ENCODE data around the gene IGF2BP1.
"Not testable (repeated sequence)": the region's sequence is repeated elsewhere in the genome, so short reads cannot be mapped to it uniquely, and the experiment has no call there.

IGF2BP1 gene

GRCh38 chr17:49086649-49087048 is 89.5 kb downstream of the IGF2BP1 start:
- TF ChIP-seq, protein P1, sequence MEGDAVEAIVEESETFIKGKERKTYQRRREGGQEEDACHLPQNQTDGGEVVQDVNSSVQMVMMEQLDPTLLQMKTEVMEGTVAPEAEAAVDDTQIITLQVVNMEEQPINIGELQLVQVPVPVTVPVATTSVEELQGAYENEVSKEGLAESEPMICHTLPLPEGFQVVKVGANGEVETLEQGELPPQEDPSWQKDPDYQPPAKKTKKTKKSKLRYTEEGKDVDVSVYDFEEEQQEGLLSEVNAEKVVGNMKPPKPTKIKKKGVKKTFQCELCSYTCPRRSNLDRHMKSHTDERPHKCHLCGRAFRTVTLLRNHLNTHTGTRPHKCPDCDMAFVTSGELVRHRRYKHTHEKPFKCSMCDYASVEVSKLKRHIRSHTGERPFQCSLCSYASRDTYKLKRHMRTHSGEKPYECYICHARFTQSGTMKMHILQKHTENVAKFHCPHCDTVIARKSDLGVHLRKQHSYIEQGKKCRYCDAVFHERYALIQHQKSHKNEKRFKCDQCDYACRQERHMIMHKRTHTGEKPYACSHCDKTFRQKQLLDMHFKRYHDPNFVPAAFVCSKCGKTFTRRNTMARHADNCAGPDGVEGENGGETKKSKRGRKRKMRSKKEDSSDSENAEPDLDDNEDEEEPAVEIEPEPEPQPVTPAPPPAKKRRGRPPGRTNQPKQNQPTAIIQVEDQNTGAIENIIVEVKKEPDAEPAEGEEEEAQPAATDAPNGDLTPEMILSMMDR (IDR thresholded peaks at IDR 0.05; ENCODE audit: low read depth, low read length): no peak
- no peak overlapping the region for H3K4me3 ChIP-seq (ENCODE audit: low read depth, low read length)

GRCh38 chr17:49089094-49089493 is 91.9 kb downstream of the IGF2BP1 start:
- H3K4me3 ChIP-seq (ENCODE audit: low read depth, low read length): no peak overlapping the region
- TF ChIP-seq, protein P1 (IDR thresholded peaks at IDR 0.05; ENCODE audit: low read depth, low read length): no peak

DNA sequence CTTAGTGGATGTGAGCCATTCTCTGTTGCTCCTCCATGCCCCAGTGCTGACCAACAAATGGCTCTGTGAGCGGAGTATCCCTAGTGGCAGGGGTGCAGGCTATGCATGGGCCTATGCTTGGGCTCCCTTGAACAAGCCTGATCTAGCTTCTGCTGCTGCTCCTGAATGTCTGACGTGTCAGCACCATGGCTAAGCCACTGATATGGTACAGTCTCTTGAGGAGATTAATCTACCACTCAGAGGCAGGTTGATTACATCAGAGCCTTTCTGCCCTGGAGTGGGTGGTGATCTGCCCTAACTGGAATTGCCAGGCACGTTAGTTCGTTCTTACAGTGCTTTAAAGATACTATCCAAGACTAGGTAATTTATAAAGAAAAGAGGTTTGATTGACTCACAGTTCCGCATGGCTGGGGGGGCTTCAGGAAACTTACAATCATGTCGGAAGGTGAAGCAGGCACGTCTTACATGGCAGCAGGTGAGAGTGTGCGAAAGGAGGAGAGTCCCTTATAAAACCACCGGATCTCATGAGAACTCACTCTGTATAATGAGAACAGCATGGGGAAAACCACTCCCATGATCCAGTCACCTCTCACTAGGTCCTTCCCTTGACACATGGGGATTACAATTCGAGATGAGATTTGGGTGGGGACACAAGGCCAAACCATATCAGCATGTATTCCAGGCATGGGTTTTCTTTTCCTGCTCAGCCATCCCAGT is 93.9 kb downstream of the IGF2BP1 start:
- TF ChIP-seq, protein P1 (IDR thresholded peaks at IDR 0.05; ENCODE audit: low read depth, low read length): no peak
- H3K4me3 ChIP-seq (ENCODE audit: low read depth, low read length): no peak overlapping the region

DNA sequence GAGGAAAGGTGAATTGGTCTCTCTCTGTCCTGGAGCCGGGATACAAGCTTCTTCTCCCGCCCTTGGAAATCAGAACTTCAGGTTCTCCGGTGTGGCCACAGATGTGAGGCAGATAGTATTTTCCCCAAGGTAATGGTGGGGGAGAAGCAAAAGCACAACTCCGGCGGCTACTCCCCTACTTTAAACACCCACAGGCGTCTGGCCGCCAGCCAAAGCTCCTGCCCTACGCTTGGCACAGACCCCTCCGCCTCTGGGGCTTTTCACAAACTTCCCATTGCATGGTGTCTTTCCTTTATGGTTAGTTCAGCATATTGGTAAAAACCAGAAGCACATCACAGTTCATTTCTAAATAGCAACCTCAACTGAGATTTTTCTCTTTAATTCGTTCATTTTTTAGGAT is 95.9 kb downstream of the IGF2BP1 start:
- H3K4me3 ChIP-seq (ENCODE audit: low read depth, low read length): no peak overlapping the region
- TF ChIP-seq, protein P1 (IDR thresholded peaks at IDR 0.05; ENCODE audit: low read depth, low read length): no peak

DNA sequence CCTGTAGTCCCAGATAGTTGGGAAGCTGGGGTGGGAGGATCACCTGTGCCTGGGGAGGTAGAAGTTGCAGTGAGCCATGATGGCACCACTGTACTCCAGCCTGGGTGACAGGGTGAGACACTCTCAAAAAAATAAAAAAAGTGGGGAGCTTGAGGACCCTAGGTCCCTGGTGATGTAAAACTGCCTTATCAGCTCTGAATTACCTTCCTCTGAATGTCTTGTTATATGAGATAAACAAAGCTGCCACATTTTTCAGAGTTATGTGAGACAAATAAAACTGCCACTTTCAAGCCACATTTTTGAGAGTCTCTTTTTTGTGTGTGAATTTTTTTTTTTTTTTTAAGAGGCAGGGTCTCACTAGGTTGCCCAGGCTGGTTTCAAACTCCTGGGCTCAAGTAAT is 103.4 kb downstream of the IGF2BP1 start:
- no peak overlapping the region for H3K4me3 ChIP-seq (ENCODE audit: low read depth, low read length)
- TF ChIP-seq, protein P1 (IDR thresholded peaks at IDR 0.05; ENCODE audit: low read depth, low read length): no peak

DNA sequence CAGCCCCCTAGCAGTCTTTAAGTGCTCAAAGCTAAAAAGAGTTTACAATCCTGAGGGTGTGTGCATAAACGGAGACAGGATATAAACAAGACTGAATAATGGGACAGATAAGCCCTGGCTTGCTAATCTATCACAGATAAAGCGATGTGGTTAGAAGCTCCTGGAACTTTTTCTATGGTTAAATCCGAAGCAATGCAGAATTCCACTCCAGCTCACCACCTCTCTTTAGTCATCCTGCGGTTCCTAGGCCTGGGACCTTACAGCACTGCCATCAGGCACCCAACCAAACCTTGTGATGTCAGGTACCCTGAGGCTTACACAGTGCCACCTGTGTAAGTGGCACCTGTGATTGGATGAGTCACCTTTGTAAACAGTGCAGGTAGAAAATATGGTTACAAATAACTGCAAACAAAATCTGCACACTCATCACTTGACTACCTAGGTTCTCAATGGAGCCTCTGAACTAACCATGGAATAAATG is 103.9 kb downstream of the IGF2BP1 start:
- no peak overlapping the region for H3K4me3 ChIP-seq (ENCODE audit: low read depth, low read length)
- TF ChIP-seq, protein P1 (IDR thresholded peaks at IDR 0.05; ENCODE audit: low read depth, low read length): no peak

- not testable (repeated sequence) for H3K4me3 ChIP-seq (ENCODE audit: low read depth, low read length)
These were observed 106.2 kb downstream of the IGF2BP1 start for GRCh38 chr17:49103360-49103759.
